Embryonic facial prominence (tissue), 1 donor: ENCODE results near the gene GSTK1.
"Not testable (repeated sequence)": the region's sequence is repeated elsewhere in the genome, so short reads cannot be mapped to it uniquely, and the experiment has no call there.

Experiments used
- DNase-seq: peaks from one replicate; pipeline ENCODE4 v3.0.0-alpha.2; 2016; ENCODE audit errors: extremely low spot score

Gene GSTK1

GRCh38 chr7:143271240-143271639, 8.0 kb downstream of the GSTK1 start:
- DNase-seq, result no peak

GRCh38 chr7:143272871-143273270, 9.6 kb downstream of the GSTK1 start:
- no peak for DNase-seq

DNA sequence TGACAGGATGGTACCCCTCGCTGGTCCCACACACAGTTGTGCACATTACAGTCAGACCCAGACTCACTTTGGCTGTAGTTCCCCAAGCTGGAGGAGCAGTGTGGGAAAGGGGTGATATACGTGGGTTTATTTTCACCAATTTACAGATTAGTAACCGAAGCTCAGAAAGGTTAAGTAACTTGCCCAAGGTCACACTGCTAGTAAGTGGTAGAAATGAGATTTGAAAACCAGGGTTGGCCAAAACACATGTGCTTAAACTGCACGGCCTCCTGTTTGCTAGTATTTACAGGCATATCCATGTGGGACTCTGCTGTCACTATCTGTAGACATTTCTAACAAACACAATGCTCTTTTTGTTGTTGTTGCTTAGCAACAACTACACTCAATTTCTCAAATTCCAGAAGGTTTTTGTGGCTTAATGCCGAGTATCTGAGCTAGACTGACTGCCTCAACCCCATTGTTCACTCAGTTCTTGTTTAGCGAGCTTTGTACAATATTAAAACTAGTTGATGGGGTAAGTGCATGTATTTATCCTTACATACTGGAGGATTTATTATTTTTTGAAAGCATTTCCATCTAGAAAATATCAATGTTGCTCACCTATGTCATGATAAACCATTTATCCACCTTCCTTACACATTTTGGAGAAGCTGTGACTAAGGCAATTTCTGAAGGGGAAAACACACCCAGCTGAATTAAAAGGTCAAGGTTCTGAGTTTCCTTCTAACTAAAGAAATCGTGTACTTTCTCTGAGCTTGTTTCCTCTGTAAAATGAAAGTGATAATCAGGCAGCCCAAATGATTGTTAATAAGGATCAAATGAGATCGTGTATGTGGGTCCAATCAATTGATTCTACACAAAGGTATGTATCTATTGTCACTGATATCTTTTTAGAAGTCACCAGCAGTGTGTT, 16.2 kb downstream of the GSTK1 start:
- peak; percentile 81 for DNase-seq

- DNase-seq, result no peak
Measured at GRCh38 chr7:143280160-143280559, 16.9 kb downstream of the GSTK1 start.

- no peak for DNase-seq
Measured at GRCh38 chr7:143280566-143280965, 17.3 kb downstream of the GSTK1 start.

DNA sequence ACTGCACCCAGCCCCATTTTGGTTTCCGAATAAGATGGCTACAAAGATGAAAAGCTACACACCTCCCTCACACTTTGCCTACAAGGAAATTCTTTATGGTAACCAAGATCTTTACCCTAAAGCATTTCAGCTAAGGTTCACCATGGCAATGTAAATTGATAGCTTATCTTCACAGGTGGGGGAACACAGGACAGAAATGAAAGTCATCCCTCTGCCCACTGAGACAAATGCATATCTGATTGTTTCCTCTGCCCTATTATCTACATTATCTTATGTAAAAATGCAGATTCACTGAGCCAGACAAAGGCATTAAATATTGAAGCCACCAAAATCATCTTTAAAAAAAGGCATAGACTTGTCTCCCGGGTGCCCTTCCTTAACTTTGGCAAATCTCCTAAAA, 18.3 kb downstream of the GSTK1 start:
- DNase-seq, result no peak

- DNase-seq, result no peak
Measured at GRCh38 chr7:143282124-143282523, 18.9 kb downstream of the GSTK1 start.

DNA sequence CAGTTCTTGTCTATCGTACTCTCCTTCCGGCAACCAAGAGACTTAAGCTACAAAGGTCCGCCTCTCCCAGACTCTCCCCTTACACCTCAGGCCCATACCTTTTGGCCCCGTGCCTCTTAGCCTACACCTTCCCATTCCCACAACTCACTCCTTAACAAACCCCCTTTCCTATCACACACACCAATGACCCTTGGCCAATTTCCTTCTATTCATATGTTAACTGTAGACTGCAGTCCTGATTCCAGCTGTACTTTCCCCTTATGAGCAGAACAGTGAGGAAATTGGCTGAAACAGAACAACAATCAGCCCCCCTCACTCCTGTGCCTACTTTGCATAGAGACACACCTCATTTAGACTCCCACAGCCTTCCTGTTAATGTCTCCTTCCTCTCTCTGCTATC, 20.1 kb downstream of the GSTK1 start:
- DNase-seq, result no peak

GRCh38 chr7:143284591-143285469, 21.6 kb downstream of the GSTK1 start, which contains the start of gene TMEM139:
Gene TMEM139, plus strand, starts transcription at chr7:143284958. Its CDS starts 1,000 bp downstream, at chr7:143285958.
- DNase-seq, result no peak

DNA sequence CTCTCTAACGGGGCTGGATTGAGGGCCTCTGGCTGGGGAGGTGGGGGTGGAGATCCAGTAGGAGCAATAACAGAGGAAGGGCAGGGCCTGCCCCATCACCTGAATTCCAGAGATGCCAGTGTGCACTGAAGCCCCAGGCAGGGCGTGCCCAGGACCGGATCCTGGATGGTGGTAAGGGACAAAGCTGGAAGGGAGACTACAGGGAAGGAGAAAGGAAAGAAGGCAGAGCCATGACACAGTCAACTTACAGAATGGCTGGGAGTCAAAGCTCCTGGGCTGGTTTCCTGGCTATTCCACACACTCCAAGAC, 22.2 kb downstream of the GSTK1 start:
- DNase-seq, result no peak

DNA sequence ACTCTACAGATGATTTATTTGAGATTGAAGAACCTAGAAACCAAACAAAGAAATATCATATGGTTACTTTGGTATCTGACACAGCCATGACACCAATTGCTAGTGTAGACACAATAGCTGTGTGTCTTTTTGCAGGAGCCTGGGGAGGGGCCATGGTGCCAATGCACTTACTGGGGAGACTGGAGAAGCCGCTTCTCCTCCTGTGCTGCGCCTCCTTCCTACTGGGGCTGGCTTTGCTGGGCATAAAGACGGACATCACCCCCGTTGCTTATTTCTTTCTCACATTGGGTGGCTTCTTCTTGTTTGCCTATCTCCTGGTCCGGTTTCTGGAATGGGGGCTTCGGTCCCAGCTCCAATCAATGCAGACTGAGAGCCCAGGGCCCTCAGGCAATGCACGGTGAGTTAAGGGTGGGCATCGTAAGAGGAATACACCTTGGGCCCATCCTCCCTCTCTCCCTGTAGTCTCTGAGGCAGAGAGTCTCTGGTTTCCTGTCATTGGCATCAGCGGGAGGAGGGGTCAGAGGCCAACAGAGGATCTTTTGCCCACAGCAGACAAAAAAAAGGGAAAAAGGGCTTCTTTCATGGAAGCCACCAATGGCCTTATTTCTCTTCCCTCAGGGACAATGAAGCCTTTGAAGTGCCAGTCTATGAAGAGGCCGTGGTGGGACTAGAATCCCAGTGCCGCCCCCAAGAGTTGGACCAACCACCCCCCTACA, 22.7 kb downstream of the GSTK1 start:
- no peak for DNase-seq

DNA sequence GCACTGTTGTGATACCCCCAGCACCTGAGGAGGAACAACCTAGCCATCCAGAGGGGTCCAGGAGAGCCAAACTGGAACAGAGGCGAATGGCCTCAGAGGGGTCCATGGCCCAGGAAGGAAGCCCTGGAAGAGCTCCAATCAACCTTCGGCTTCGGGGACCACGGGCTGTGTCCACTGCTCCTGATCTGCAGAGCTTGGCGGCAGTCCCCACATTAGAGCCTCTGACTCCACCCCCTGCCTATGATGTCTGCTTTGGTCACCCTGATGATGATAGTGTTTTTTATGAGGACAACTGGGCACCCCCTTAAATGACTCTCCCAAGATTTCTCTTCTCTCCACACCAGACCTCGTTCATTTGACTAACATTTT, 23.3 kb downstream of the GSTK1 start:
- DNase-seq, result no peak

DNA sequence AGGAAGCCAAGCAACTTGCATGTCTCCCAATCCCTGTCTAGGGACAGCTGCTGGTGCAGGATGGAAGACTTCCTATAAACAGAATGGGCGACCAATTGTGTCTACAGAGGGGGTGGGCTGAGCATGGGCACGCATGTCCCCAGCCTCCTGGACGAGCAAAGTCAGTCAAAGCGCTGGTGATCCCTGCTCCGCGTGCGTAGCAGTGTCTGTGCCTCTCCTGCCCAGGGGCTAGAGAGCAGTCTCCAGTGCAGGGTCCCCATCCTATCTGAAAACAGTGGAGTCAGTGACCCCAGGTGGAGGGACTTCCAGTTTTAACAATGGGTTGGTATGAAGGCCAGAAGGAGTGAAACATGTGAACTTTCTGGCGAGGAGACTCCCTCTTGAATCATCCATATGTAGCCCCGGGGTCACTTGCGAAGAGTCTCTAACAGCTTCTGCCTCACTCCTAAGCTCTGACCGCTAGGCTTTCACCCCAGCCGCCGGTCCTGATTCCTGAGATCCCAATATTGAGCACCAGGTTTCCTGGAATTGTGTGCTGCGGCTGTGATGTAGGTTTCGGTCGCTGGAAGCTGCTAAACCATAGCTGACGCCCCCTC, 24.2 kb downstream of the GSTK1 start:
- no peak for DNase-seq

GRCh38 chr7:143287935-143288826, 24.9 kb downstream of the GSTK1 start, which contains the start of gene CASP2:
Gene CASP2, plus strand, starts transcription at chr7:143288351. Its CDS starts 105 bp downstream, at chr7:143288456.
- peak; percentile 92 for DNase-seq

GRCh38 chr7:143288836-143289235, 25.6 kb downstream of the GSTK1 start:
- DNase-seq, result no peak

GRCh38 chr7:143289421-143289820, 26.2 kb downstream of the GSTK1 start:
- no peak for DNase-seq

DNA sequence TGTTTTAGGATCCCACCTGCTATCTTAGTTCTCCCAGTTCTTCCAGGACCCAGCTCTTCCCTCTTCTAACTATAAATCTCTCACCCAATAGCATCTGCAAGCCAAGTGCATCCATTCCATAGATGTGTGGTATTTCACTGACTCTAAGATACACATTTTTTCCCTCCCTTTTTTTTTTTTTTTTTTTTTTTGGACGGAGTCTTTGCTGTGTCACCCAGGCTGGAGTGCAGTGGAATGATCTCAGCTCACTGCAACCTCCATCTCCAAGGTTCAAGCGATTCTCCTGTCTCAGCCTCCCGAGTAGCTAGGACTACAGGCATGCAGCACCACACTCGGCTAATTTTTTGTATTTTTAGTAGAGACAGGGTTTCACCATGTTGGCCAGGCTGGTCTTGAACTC, 26.6 kb downstream of the GSTK1 start:
- DNase-seq, result not testable (repeated sequence)

GRCh38 chr7:143290293-143290692, 27.1 kb downstream of the GSTK1 start:
- no peak for DNase-seq

DNA sequence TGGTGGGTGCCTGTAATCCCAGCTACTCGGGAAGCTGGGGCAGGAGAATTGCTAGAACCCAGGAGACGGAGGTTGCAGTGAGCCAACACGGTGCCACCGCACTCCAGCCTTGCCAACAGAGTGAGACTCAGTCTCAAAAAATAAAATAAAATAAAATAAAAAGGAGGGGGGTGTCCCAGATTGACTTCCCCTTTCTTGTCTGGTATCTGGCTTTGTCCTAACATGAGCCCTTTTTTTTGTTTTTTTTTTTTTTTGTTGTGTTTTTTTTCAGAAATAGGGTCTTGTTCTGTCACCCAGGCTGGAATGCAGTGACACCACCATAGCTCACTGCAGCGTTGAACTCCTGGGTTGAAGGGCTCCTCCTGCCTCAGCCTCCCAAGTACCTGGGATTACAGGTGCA, 29.6 kb downstream of the GSTK1 start:
- no peak for DNase-seq

DNA sequence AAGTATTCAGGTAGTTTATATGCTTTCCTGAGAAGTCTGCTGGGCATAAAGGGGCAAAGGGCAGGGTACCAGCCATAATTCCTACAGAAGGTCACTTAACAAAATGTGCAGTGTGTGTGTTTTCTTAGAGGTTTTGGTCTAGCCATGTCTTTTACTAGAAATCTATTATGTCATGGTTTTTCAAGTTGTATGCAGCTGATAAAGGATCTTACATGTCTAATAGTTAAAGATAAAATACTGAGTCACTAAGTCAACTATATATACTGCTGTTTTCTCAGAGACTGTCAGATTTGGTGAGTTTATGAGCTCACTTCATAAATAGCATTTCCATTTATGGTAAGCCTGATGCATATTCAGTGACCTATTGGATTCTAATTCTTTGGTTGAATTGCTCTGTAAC, 32.6 kb downstream of the GSTK1 start:
- no peak for DNase-seq

DNA sequence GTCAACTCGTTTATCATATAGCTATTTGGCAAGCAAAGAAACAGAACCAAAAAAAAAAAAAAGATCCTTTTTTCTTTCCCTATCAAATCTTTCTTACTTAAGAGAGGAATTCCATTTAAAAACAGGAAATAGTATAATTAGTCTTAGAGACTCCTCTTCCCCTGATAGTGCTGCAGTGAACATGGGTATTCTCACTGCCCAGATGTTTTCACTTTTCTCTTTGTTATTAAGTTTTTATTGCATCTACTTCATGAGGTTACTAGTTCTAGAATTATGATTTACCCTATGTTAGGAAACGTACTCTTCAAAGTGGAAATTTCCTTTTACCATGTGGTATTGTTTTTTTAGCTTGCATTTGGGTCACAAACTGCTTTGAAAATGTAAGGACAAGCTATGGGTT, 33.4 kb downstream of the GSTK1 start:
- no peak for DNase-seq
